SH-SY5Y (cell line): ENCODE data around the gene CLASP1.

Experiments used
- GATA2 ChIP-seq: IDR thresholded peaks from 2 replicates; pipeline ENCODE4 v1.6.1; 2011; ENCODE audit warnings: mild to moderate bottlenecking, low read depth, low read length
- GATA3 ChIP-seq: IDR thresholded peaks from 2 replicates; pipeline ENCODE4 v1.6.1; 2011; ENCODE audit warnings: low read depth, mild to moderate bottlenecking, low read length, moderate library complexity

GRCh38 chr2:121567452-121567851 lies 81.8 kb downstream of the CLASP1 start:
- TF ChIP-seq GATA2 = no peak
- TF ChIP-seq GATA3 = no peak
